Astrocyte of the cerebellum (primary cell): ENCODE measurements around the gene CLSTN3.
A peak's percentile ranks its signal among the peaks of the same experiment; 100 is the strongest.

Source experiments
- DNase-seq: peaks from one replicate; pipeline ENCODE4 v3.0.0-alpha.2; 2011; ENCODE audit warnings: low read depth
- H3K4me3 ChIP-seq: 2 replicates; pipeline ENCODE4 v1.5.1; 2011; ENCODE audit warnings: mild to moderate bottlenecking, low read depth, low read length, moderate library complexity
- CTCF ChIP-seq: IDR thresholded peaks from 2 replicates; pipeline ENCODE4 v1.5.1; 2012; ENCODE audit warnings: low read length, low read depth, moderate library complexity, mild to moderate bottlenecking; ENCODE audit errors: missing control alignments
- in situ Hi-C: cut with HindIII; loops from 2 replicates; pipeline ENCODE4 v1.10.0; 2017; ENCODE audit warnings: low sequenced_read_pairs

The CLSTN3 gene

GRCh38 chr12:7190268-7191055, 60.3 kb downstream of the CLSTN3 start:
- TF ChIP-seq CTCF = no peak
- peak overlapping the region; percentile 76 for H3K4me3 ChIP-seq
- DNase-seq = no peak
- in situ Hi-C loops = no loop called here

GRCh38 chr12:7193674-7194073, 63.5 kb downstream of the CLSTN3 start:
- H3K4me3 ChIP-seq = no peak overlapping the region
- no peak for DNase-seq
- in situ Hi-C loops = no loop called here
- TF ChIP-seq CTCF = no peak

GRCh38 chr12:7197841-7198240, 67.7 kb downstream of the CLSTN3 start:
- no peak for TF ChIP-seq CTCF
- in situ Hi-C loops = no loop called here
- no peak overlapping the region for H3K4me3 ChIP-seq
- DNase-seq = no peak

- TF ChIP-seq CTCF = no peak
- no peak overlapping the region for H3K4me3 ChIP-seq
- no peak for DNase-seq
- in situ Hi-C loops = loop anchor here (25.0 kb wide), 1 partner anchor 434 kb away; no protein-coding TSS in a partner anchor
Observed at GRCh38 chr12:7203109-7203508, 72.9 kb downstream of the CLSTN3 start.

GRCh38 chr12:7205091-7205490, 74.9 kb downstream of the CLSTN3 start:
- H3K4me3 ChIP-seq = no peak overlapping the region
- TF ChIP-seq CTCF = no peak
- in situ Hi-C loops = loop anchor here (5.0 to 25.0 kb wide), 2 partner anchors 58 to 432 kb away; no protein-coding TSS in a partner anchor
- DNase-seq = no peak

GRCh38 chr12:7206691-7207090, 76.5 kb downstream of the CLSTN3 start:
- in situ Hi-C loops = loop anchor here (5.0 to 25.0 kb wide), 2 partner anchors 59 to 431 kb away; no protein-coding TSS in a partner anchor
- TF ChIP-seq CTCF = no peak
- H3K4me3 ChIP-seq = no peak overlapping the region
- DNase-seq = no peak
